Ureter (tissue), 1 donor: ENCODE measurements around the gene DNAJC3. TPM values are rescaled to one million over a fixed set of nuclear protein-coding genes. Genes with fewer than 3 reads are reported as not detected.
"Not testable (repeated sequence)": the region's sequence is repeated elsewhere in the genome, so short reads cannot be mapped to it uniquely, and the experiment has no call there.

ENCODE experiments used
- DNase-seq: peaks from one replicate; pipeline ENCODE4 v3.0.0-alpha.2; 2020; ENCODE audit warnings: low spot score
- total RNA-seq: library from RNA; stranded (reverse); gene quantifications from one replicate; pipeline ENCODE4 v1.2.4, GENCODE V29; 2023
- donor health status: DM: yes; HTN: yes; CAD: no.

The DNAJC3 gene
- 56.5 TPM for total RNA-seq

- peak; percentile 99 for DNase-seq
These were observed at the start of gene DNAJC3 for GRCh38 chr13:95676762-95677563. TSS of gene DNAJC3 (plus strand) at chr13:95677139. CDS start at chr13:95677256, 117 bp downstream.

GRCh38 chr13:95627590-95627989, 49.3 kb upstream of the DNAJC3 start:
- no peak for DNase-seq

- DNase-seq = no peak
These were observed 48.5 kb upstream of the DNAJC3 start for GRCh38 chr13:95628488-95628887.

GRCh38 chr13:95629071-95629470, 47.9 kb upstream of the DNAJC3 start:
- DNase-seq = no peak

- no peak for DNase-seq
These were observed 46.3 kb upstream of the DNAJC3 start for GRCh38 chr13:95630593-95630992.

- DNase-seq = no peak
These were observed 40.1 kb upstream of the DNAJC3 start for GRCh38 chr13:95636853-95637252.

GRCh38 chr13:95641291-95642027, 35.5 kb upstream of the DNAJC3 start:
- no peak for DNase-seq

GRCh38 chr13:95642028-95642621, 34.8 kb upstream of the DNAJC3 start:
- peak; percentile 56 for DNase-seq

GRCh38 chr13:95642999-95643398, 33.9 kb upstream of the DNAJC3 start:
- DNase-seq = no peak

- DNase-seq = no peak
These were observed 33.4 kb upstream of the DNAJC3 start for GRCh38 chr13:95643571-95643935.

- DNase-seq = no peak
These were observed 32.9 kb upstream of the DNAJC3 start for GRCh38 chr13:95643936-95644598.

- DNase-seq = peak; percentile 73
These were observed 32.3 kb upstream of the DNAJC3 start, which contains the start of gene DZIP1 for GRCh38 chr13:95644601-95645052. TSS of gene DZIP1 (minus strand) at chr13:95644706. CDS start at chr13:95642029, 2,677 bp downstream.

- DNase-seq = no peak
These were observed 29.6 kb upstream of the DNAJC3 start for GRCh38 chr13:95647321-95647720.

- no peak for DNase-seq
These were observed 26.2 kb upstream of the DNAJC3 start for GRCh38 chr13:95650696-95651095.

GRCh38 chr13:95652244-95652764, 24.6 kb upstream of the DNAJC3 start:
- DNase-seq = no peak

- no peak for DNase-seq
These were observed 24.1 kb upstream of the DNAJC3 start for GRCh38 chr13:95652821-95653220.

GRCh38 chr13:95656386-95657015, 20.4 kb upstream of the DNAJC3 start:
- DNase-seq = no peak

- DNase-seq = no peak
These were observed 17.4 kb upstream of the DNAJC3 start for GRCh38 chr13:95659500-95659899.

- DNase-seq = no peak
These were observed 15.9 kb upstream of the DNAJC3 start for GRCh38 chr13:95660981-95661581.

- DNase-seq = not testable (repeated sequence)
These were observed 9.7 kb upstream of the DNAJC3 start for GRCh38 chr13:95667235-95667634.

- no peak for DNase-seq
These were observed 5.3 kb upstream of the DNAJC3 start for GRCh38 chr13:95671597-95671996.
